ENCODE measurements around the gene RBM26. TPM values are rescaled to one million over a fixed set of nuclear protein-coding genes. Genes with fewer than 3 reads are reported as not detected.
A peak's percentile ranks its signal among the peaks of the same experiment; 100 is the strongest.

The RBM26 gene
- total RNA-seq, 1 experiment from 2014 or later, result 70.5 TPM

DNA sequence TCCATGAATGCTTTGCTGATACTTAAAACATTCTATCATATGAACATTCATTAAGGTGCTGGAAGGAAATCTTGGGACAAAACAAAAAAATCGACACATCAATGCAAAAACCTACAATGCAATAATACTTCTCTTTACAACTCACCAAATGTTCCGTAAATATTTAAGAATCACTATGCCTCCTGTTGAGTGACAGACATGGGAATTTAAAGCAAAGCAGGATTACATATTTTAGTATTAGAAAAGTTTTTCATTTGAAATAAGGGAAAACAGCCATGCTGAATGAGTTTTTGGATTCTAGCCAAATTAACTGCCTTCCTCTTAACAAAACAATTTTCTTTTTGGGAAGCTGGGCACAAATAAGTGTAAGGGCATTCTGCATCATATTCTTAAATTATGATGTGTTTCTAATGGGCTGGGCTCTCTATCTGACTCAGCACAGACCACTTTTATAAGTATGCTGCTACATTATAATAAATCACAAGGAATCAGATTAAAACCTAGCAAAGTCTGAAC lies 93.7 kb downstream of the RBM26 start:
- Mint-ChIP-seq H3K36me3 (ENCODE audit: insufficient read depth in 1 of 3, low read depth in 3 of 3) (peaks cover 0 to 5% (median 3%) of the 10 kb centered on the region in 3 experiments; a peak in 3 of 7 replicates), H3K27ac (peak overlapping the region in 2 of 3 experiments; percentile 6 to 54; a peak in 3 of 7 replicates), H3K27me3 (ENCODE audit: low read depth) (no peaks in the 10 kb centered on the region), H3K4me1 (peaks cover 4 to 8% of the 10 kb centered on the region in 2 experiments), H3K9me3 (no peaks in the 10 kb centered on the region), H3K4me3 (no peak overlapping the region)
- Histone ChIP-seq H3K9ac (ENCODE audit: extremely low read depth, insufficient read length, low read length) (no peak overlapping the region), H3K9me3 (ENCODE audit: control insufficient read depth, low read depth, low read length) (no peaks in the 10 kb centered on the region), H3K27ac (ENCODE audit: insufficient read length, low read depth, low read length) (no peak overlapping the region), H2BK5ac (ENCODE audit: insufficient read length, low read length) (no peak overlapping the region), H3K27me3 (ENCODE audit: insufficient read depth, low read length) (no peaks in the 10 kb centered on the region), H4K8ac (replicated peaks; ENCODE audit: insufficient read length, low read depth, low read length) (no peak overlapping the region), H3K18ac (ENCODE audit: insufficient read length, low read depth, low read length) (no peak overlapping the region), H2BK120ac (ENCODE audit: low read depth, low read length, poor library complexity, severe bottlenecking) (no peak overlapping the region), H3K23ac (ENCODE audit: insufficient read length, low read depth, low read length) (no peak overlapping the region), H2BK20ac (ENCODE audit: low read depth, low read length, poor library complexity, severe bottlenecking) (no peak overlapping the region), H2BK12ac (ENCODE audit: insufficient read length, low read depth, low read length) (no peak overlapping the region), H4K5ac (ENCODE audit: insufficient read length, low read depth, low read length) (no peak overlapping the region), H3K79me2 (ENCODE audit: insufficient read depth, low read length) (no peaks in the 10 kb centered on the region), H3K23me2 (ENCODE audit: insufficient read length, low read depth, low read length, poor library complexity, severe bottlenecking) (no peaks in the 10 kb centered on the region), H3K4me2 (ENCODE audit: insufficient read depth, insufficient read length, low read length) (no peak overlapping the region), H4K20me1 (ENCODE audit: control insufficient read depth, insufficient read depth, insufficient read length) (no peaks in the 10 kb centered on the region), H2AK5ac (ENCODE audit: insufficient read length, low read length) (no peak overlapping the region), H2BK15ac (ENCODE audit: low read depth, low read length) (no peak overlapping the region), H3K79me1 (ENCODE audit: insufficient read depth, low read depth, low read length, poor library complexity, severe bottlenecking) (no peaks in the 10 kb centered on the region), H3K56ac (ENCODE audit: insufficient read length, low read depth, low read length) (no peak overlapping the region), H2AFZ (ENCODE audit: low read length) (no peak overlapping the region), H4K91ac (ENCODE audit: insufficient read length, low read depth, low read length) (no peak overlapping the region), H3K14ac (ENCODE audit: insufficient read depth, low read length) (no peak overlapping the region), H3K4ac (ENCODE audit: low read depth, low read length) (no peak overlapping the region), H3T11ph (ENCODE audit: low read length) (no peak overlapping the region), H3K4me1 (ENCODE audit: insufficient read depth, low read length) (peaks cover 2% of the 10 kb centered on the region; the same call in 1 of the 2 replicates)
- TF ChIP-seq, protein P1, sequence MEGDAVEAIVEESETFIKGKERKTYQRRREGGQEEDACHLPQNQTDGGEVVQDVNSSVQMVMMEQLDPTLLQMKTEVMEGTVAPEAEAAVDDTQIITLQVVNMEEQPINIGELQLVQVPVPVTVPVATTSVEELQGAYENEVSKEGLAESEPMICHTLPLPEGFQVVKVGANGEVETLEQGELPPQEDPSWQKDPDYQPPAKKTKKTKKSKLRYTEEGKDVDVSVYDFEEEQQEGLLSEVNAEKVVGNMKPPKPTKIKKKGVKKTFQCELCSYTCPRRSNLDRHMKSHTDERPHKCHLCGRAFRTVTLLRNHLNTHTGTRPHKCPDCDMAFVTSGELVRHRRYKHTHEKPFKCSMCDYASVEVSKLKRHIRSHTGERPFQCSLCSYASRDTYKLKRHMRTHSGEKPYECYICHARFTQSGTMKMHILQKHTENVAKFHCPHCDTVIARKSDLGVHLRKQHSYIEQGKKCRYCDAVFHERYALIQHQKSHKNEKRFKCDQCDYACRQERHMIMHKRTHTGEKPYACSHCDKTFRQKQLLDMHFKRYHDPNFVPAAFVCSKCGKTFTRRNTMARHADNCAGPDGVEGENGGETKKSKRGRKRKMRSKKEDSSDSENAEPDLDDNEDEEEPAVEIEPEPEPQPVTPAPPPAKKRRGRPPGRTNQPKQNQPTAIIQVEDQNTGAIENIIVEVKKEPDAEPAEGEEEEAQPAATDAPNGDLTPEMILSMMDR (conservative IDR thresholded peaks at IDR 0.05), result no peak
- WGBS (ENCODE audit: extremely low coverage, insufficient read length, low lambda C conversion rate), result no CpG with 5 or more reads among the region's 2 CpGs
- no peak for DNase-seq
